Measurements from ENCODE around the gene BEAN1.

- no peak for TF ChIP-seq POLR2AphosphoS5 (IDR thresholded peaks at IDR 0.05)
- no peak for TF ChIP-seq CTCF (IDR thresholded peaks at IDR 0.05; ENCODE audit: poor library complexity, severe bottlenecking)
- no peak for TF ChIP-seq TAF1 (IDR thresholded peaks at IDR 0.05; ENCODE audit: low read depth)
- no peak for TF ChIP-seq REST (IDR thresholded peaks at IDR 0.05; ENCODE audit: borderline replicate concordance)
- no peak for TF ChIP-seq EZH2 (IDR thresholded peaks at IDR 0.05; ENCODE audit: borderline replicate concordance, insufficient read depth, low read length, poor library complexity, severe bottlenecking)
- no peak for TF ChIP-seq SMC3 (conservative IDR thresholded peaks at IDR 0.05; ENCODE audit: poor library complexity)
Measured at GRCh38 chr16:66443269-66443652, 16.2 kb downstream of the BEAN1 start.
